Ovary (tissue), 3 donors: ENCODE measurements around the gene AVL9.

Experiments used
- POLR2A ChIP-seq: fragments of 450-650 bp; IDR thresholded peaks from one replicate; pipeline ENCODE4 v1.6.1; 2017; ENCODE audit warnings: antibody characterized with exemption, mild to moderate bottlenecking, moderate library complexity
- TF ChIP-seq, protein P1 (sequence below), 3 donors: fragments of 450-650 bp in 2 of 3; fragments of 200-600 bp in 1 of 3; IDR thresholded peaks; one replicate each; pipeline versions ENCODE4 v1.5.1 to v1.8.0; 2016 to 2022; ENCODE audit warnings: antibody characterized with exemption in 3 of 3, mild to moderate bottlenecking in 1 of 3
- donor health status: DM: no; HTN: no; CAD: no.

DNA sequence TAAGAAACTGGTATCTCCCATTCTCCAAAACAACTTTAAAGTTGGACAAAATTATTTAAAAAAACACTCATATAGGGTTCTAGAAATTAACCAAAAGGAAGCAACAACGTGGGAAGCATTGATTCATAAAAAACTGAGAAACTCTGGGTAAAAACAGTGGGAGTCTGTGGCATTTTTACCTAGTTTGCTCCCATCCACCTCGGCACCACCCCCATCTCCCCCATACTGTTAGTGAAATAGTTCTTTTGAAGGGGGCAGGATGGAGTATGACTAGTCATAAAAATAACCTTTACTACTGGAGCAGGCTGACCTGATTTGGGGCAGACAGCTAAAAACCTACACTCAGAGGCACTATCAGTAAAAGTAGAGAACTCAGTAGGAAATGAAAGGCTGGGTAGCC, 123.2 kb downstream of the AVL9 start:
- no peak for TF ChIP-seq POLR2A
- TF ChIP-seq, protein P1, sequence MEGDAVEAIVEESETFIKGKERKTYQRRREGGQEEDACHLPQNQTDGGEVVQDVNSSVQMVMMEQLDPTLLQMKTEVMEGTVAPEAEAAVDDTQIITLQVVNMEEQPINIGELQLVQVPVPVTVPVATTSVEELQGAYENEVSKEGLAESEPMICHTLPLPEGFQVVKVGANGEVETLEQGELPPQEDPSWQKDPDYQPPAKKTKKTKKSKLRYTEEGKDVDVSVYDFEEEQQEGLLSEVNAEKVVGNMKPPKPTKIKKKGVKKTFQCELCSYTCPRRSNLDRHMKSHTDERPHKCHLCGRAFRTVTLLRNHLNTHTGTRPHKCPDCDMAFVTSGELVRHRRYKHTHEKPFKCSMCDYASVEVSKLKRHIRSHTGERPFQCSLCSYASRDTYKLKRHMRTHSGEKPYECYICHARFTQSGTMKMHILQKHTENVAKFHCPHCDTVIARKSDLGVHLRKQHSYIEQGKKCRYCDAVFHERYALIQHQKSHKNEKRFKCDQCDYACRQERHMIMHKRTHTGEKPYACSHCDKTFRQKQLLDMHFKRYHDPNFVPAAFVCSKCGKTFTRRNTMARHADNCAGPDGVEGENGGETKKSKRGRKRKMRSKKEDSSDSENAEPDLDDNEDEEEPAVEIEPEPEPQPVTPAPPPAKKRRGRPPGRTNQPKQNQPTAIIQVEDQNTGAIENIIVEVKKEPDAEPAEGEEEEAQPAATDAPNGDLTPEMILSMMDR (IDR thresholded peaks at IDR 0.05) = no peak
